K562 (cell line): ENCODE measurements around the gene ANK2. TPM values are rescaled to one million over a fixed set of nuclear protein-coding genes. Genes with fewer than 3 reads are reported as not detected.

Experiments used
- ATAC-seq: fragments of 200-7000 bp; cut with Tn5 transposase; 3 replicates; pipeline ENCODE4 v1.9.1; 2020; ENCODE audit warnings: moderate library complexity
- BruUV-seq: library from RNA; stranded (reverse); fragments of 400-500 nt; replicated peaks from 2 replicates; lab custom pipeline; 2021; lab: Mats Ljungman, UMichigan
- CTCF ChIA-PET: fragments of 300-600 bp; formaldehyde crosslinking; extraction: SDS; loops from one replicate; lab custom pipeline; 2021; ENCODE audit warnings: low intra/inter-chr PET ratio; lab: Yijun Ruan, JAX
- POLR2A ChIA-PET: fragments of 300-600, 350-650 bp; sonication (Branson Sonifier 250); formaldehyde crosslinking; extraction: SDS; loops from one replicate; lab custom pipeline; 2021; ENCODE audit warnings: antibody characterized with exemption, inconsistent platforms; lab: Yijun Ruan, JAX
- DNase-seq, 4 experiments: peaks; one replicate each; pipeline versions ENCODE4 v3.0.0 to v3.0.0-alpha.2; 2011 to 2018; ENCODE audit warnings: low spot score in 3 of 4, mixed read lengths in 3 of 4; ENCODE audit errors: extremely low read depth in 1 of 4
- FAIRE-seq: peaks from 2 replicates; lab custom pipeline; 2011; peaks lifted over from hg19 to GRCh38; lab: Jason Lieb, UNC
- H2AFZ ChIP-seq: 2 replicates; pipeline ENCODE4 v1.6.0; 2011; ENCODE audit warnings: low read depth, low read length, control low read depth, inconsistent platforms
- H3K27ac ChIP-seq: fragments of 200-600 bp; 3 replicates; pipeline ENCODE4 v1.8.0; 2011; ENCODE audit warnings: low read depth, mild to moderate bottlenecking, control low read depth, inconsistent platforms, low read length, moderate library complexity, mixed read lengths; ENCODE audit errors: extremely low read depth
- H3K27me3 ChIP-seq, 2 experiments: fragments of 300-600 bp in 1 of 2; 2 replicates in 1 of 2; 3 replicates in 1 of 2; pipeline versions ENCODE4 v1.6.0 to v1.8.0; 2011; ENCODE audit warnings: inconsistent platforms in 2 of 2, low read length in 2 of 2, mild to moderate bottlenecking in 1 of 2, mixed read lengths in 1 of 2, moderate library complexity in 1 of 2; ENCODE audit not compliant: control insufficient read depth in 2 of 2, insufficient read depth in 2 of 2
- H3K36me3 ChIP-seq: fragments of 300-600 bp; 3 replicates; pipeline ENCODE4 v1.8.0; 2011; ENCODE audit warnings: mild to moderate bottlenecking, low read length, inconsistent platforms; ENCODE audit not compliant: control insufficient read depth, insufficient read depth
- H3K4me1 ChIP-seq, 2 experiments: fragments of 200-600 bp in 1 of 2; replicated peaks in 1 of 2; 2 replicates in 1 of 2; 3 replicates in 1 of 2; pipeline versions ENCODE4 v1.5.1 to v1.8.0; 2011; ENCODE audit warnings: inconsistent platforms in 2 of 2, low read length in 2 of 2, mild to moderate bottlenecking in 1 of 2, mixed read lengths in 1 of 2, moderate library complexity in 1 of 2; ENCODE audit not compliant: control insufficient read depth in 2 of 2, insufficient read depth in 2 of 2
- H3K4me2 ChIP-seq: 2 replicates; pipeline ENCODE4 v1.6.1; 2011; ENCODE audit warnings: low read length, control low read depth, inconsistent platforms, mixed read lengths; ENCODE audit not compliant: insufficient read depth
- H3K4me3 ChIP-seq: fragments of 200-600 bp; sonication (generic), shearing (Covaris generic); 2 replicates; pipeline ENCODE4 v1.5.1; 2016; ENCODE audit warnings: control low read depth, inconsistent platforms
- H3K79me2 ChIP-seq: fragments of 200-600 bp; 3 replicates; pipeline ENCODE4 v1.8.0; 2011; ENCODE audit warnings: low read length, inconsistent platforms; ENCODE audit not compliant: control insufficient read depth, insufficient read depth
- H3K9ac ChIP-seq, 2 experiments: 2 replicates each; pipeline versions ENCODE4 v1.6.0 to v1.6.1; 2011; ENCODE audit warnings: low read depth in 2 of 2, low read length in 2 of 2, control low read depth in 1 of 2, inconsistent platforms in 1 of 2, mild to moderate bottlenecking in 1 of 2, mixed read lengths in 1 of 2; ENCODE audit not compliant: insufficient read depth in 1 of 2
- H3K9me1 ChIP-seq: one replicate; pipeline ENCODE4 v1.6.0; 2011; ENCODE audit warnings: inconsistent platforms, mild to moderate bottlenecking, low read length, moderate library complexity; ENCODE audit not compliant: control insufficient read depth, insufficient read depth
- H3K9me3 ChIP-seq: replicated peaks from 2 replicates; pipeline ENCODE4 v1.5.1; 2011; ENCODE audit warnings: low read depth, low read length, inconsistent platforms; ENCODE audit not compliant: control insufficient read depth, insufficient read depth
- H4K20me1 ChIP-seq: replicated peaks from 2 replicates; pipeline ENCODE4 v1.6.1; 2011; ENCODE audit warnings: low read length, inconsistent platforms, mixed read lengths; ENCODE audit not compliant: control insufficient read depth, insufficient read depth
- CC2D1A ChIP-seq: fragments of 450-650 bp; IDR thresholded peaks from 2 replicates; pipeline ENCODE4 v1.6.1; 2017; ENCODE audit warnings: mild to moderate bottlenecking
- IFI16 ChIP-seq: fragments of 250-450 bp; sonication (Bioruptor Pico); IDR thresholded peaks from 2 replicates; pipeline ENCODE4 v2.1.2; 2022; ENCODE audit warnings: mild to moderate bottlenecking, inconsistent platforms
- LEF1 ChIP-seq: fragments of 450-650 bp; IDR thresholded peaks from 2 replicates; pipeline ENCODE4 v1.6.1; 2016; ENCODE audit warnings: mild to moderate bottlenecking
- NBN ChIP-seq: fragments of 450-650 bp; IDR thresholded peaks from 2 replicates; pipeline ENCODE4 v1.6.1; 2016; ENCODE audit warnings: low read depth, mild to moderate bottlenecking
- NKRF ChIP-seq: fragments of 450-650 bp; IDR thresholded peaks from 2 replicates; pipeline ENCODE4 v1.6.1; 2016; ENCODE audit warnings: borderline replicate concordance
- OTX1 ChIP-seq: fragments of 450-650 bp; formaldehyde crosslinking; IDR thresholded peaks from 2 replicates; pipeline ENCODE4 v1.4.0; 2022; ENCODE audit warnings: mild to moderate bottlenecking
- PREB ChIP-seq: sonication (generic); formaldehyde crosslinking; IDR thresholded peaks from 2 replicates; pipeline ENCODE4 v1.8.1; 2023; ENCODE audit warnings: mild to moderate bottlenecking, missing genetic modification reagents
- RFX5 ChIP-seq: IDR thresholded peaks from 2 replicates; pipeline ENCODE4 v1.6.1; 2011; ENCODE audit warnings: low read depth, mild to moderate bottlenecking, improper control_type of control experiment, low read length
- SMARCA5 ChIP-seq: fragments of 450-650 bp; IDR thresholded peaks from 2 replicates; pipeline ENCODE4 v1.6.1; 2016
- YY1 ChIP-seq, 3 experiments: IDR thresholded peaks; 2 replicates each; pipeline ENCODE4 v1.6.1; 2011; ENCODE audit warnings: low read length in 2 of 3, mild to moderate bottlenecking in 2 of 3, moderate library complexity in 2 of 3, borderline replicate concordance in 1 of 3, control low read depth in 1 of 3, low read depth in 1 of 3; ENCODE audit not compliant: insufficient read depth in 3 of 3, insufficient replicate concordance in 2 of 3, control insufficient read depth in 1 of 3, insufficient read length in 1 of 3; ENCODE audit errors: extremely low read depth in 1 of 3
- ZNF174 ChIP-seq: fragments of 250-450 bp; sonication (Bioruptor Pico); IDR thresholded peaks from 2 replicates; pipeline ENCODE4 v1.4.0; 2020; ENCODE audit warnings: mild to moderate bottlenecking
- ZNF785 ChIP-seq: fragments of 250-450 bp; sonication (Bioruptor Pico); IDR thresholded peaks from 2 replicates; pipeline ENCODE4 v1.4.0; 2020; ENCODE audit warnings: mild to moderate bottlenecking
- WGBS: fragments of 100-300 bp; shearing (Covaris generic); methylation state at CpG from one replicate; pipeline ENCODE4 v1.1.6; 2016; ENCODE audit warnings: low coverage, mixed read lengths; ENCODE audit not compliant: insufficient coverage; ENCODE audit errors: missing lambda C conversion rate; 5-methylcytosine and 5-hydroxymethylcytosine counted together
- in situ Hi-C: fragments of 300-500 bp; cut with MboI; formaldehyde crosslinking; loops from 4 replicates; pipeline ENCODE4 v1.15.0; 2018; ENCODE audit warnings: inconsistent platforms, mixed read lengths
- intact Hi-C: fragments of 100-400 bp; cut with micrococcal nuclease; formaldehyde crosslinking; loops from 2 replicates; pipeline ENCODE4 v1.14.2; 2022
- polyA plus RNA-seq, 8 experiments: library from polyadenylated mRNA; depleted of rRNA in 4 of 8; stranded (reverse) in 5 of 8; unstranded in 3 of 8; fragments of >200 nt; fragmentation: Nextera tagmentation in 2 of 8; fragmentation: Illumina TruSeq in 1 of 8; extraction: Ambion mirVana in 2 of 8; extraction: Trizol in 1 of 8; gene quantifications; 2 replicates each; pipeline versions ENCODE4 v1.2.1 to v1.2.3, GENCODE V29; 2011 to 2014; ENCODE audit warnings: inconsistent platforms in 1 of 8, missing spikeins in 1 of 8
- total RNA-seq, 7 experiments: library from RNA; depleted of rRNA in 6 of 7; stranded (reverse); fragments of >200 nt in 6 of 7; fragmentation: Illumina TruSeq in 2 of 7; extraction: Trizol in 2 of 7; gene quantifications; 2 replicates each; pipeline versions ENCODE4 v1.2.1 to v1.2.3, GENCODE V29; 2011 to 2021; ENCODE audit warnings: low replicate concordance in 1 of 7
- TF ChIP-seq, protein P1 (sequence below): fragments of 200-800 bp; sonication (Bioruptor generic); IDR thresholded peaks from 2 replicates; pipeline ENCODE4 v1.6.1; 2017; ENCODE audit warnings: missing genetic modification characterization, missing compliant biosample characterization
- TF ChIP-seq, protein P2 (sequence below): sonication (generic); formaldehyde crosslinking; IDR thresholded peaks from 2 replicates; pipeline ENCODE4 v1.8.1; 2023; ENCODE audit warnings: mild to moderate bottlenecking, missing genetic modification reagents

Gene ANK2
- total and polyA plus RNA-seq, 9 of the 15 experiments (the other 6 are each of a cell fraction or from before 2014, with no cell fraction given), result 0.07 to 0.24 TPM; not detected in 7

DNA sequence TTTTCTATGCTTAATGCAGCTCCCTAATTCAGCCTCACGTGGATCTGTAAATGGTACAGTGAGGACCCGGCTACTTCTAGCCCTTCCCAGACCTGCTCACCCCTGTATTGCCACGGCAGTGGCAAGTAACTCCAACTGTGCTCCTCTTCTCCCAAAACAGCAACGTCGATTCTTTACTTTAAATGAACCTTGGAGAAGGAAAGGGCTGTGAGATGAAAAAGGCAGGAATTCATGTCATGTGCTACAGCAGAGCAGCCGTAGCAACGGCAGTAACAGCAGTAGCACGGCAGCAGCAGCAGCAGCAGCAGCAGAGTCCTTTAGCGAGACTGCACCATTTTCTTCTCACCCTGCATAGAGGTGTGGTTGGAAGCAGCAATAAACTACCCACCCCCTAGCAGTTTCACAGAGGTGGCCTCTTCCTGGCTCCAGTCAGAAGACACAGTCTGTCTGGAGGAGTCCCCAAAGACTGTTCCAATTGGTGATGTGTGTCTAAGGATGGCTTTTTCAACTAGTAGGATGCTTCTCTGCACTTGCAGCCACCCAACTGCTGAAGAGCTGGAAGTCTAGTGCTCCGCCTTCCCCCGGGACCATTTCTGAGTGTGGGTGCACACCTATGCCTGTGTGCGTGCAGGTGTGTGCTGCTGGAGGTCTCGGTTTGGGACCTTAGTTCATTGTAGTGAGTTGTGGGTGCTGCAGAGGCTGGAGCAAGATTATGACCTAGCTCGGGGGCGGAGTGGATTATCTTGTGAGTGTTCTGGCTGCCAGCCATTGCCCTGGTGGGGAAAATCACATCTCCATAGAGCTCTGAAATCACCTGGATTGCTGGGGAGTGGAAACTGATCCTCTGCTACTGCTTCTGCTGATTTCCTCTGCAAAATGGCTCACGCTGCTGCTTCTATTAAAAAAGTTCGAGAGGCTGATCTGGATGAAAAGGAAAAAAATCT, 67.2 kb downstream of the ANK2 start:
- no peak for DNase-seq
- Histone ChIP-seq H3K79me2 (no peaks in the 10 kb centered on the region), H3K36me3 (no peaks in the 10 kb centered on the region), H3K9me3 (no peaks in the 10 kb centered on the region), H3K9me1 (no peaks in the 10 kb centered on the region), H4K20me1 (no peaks in the 10 kb centered on the region), H3K4me2 (no peak overlapping the region), H3K27me3 (no peaks in the 10 kb centered on the region), H3K9ac (no peak overlapping the region), H2AFZ (no peak overlapping the region), H3K27ac (no peak overlapping the region), H3K4me1 (no peaks in the 10 kb centered on the region), H3K4me3 (no peak overlapping the region)
- ATAC-seq, result no peak
- POLR2A ChIA-PET, result interaction anchor here (0.7 kb wide), 1 partner anchor 39 kb away, joined by 4 read pairs; no protein-coding TSS in a partner anchor
- CTCF ChIA-PET, result no interaction called here
- WGBS, result 0% methylated on average over 16 of the region's 17 CpGs
- FAIRE-seq, result no peak
- BruUV-seq, result no TSS peak
- in situ Hi-C loops, result no loop called here
- intact Hi-C loops, result no loop called here
- TF ChIP-seq, protein P1, sequence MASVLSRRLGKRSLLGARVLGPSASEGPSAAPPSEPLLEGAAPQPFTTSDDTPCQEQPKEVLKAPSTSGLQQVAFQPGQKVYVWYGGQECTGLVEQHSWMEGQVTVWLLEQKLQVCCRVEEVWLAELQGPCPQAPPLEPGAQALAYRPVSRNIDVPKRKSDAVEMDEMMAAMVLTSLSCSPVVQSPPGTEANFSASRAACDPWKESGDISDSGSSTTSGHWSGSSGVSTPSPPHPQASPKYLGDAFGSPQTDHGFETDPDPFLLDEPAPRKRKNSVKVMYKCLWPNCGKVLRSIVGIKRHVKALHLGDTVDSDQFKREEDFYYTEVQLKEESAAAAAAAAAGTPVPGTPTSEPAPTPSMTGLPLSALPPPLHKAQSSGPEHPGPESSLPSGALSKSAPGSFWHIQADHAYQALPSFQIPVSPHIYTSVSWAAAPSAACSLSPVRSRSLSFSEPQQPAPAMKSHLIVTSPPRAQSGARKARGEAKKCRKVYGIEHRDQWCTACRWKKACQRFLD (CRISPR knock-in tag), result no peak
- no peak for TF ChIP-seq ZNF785
- no peak for TF ChIP-seq PREB (CRISPR knock-in tag)
- TF ChIP-seq SMARCA5, result no peak
- no peak for TF ChIP-seq NKRF
- TF ChIP-seq CC2D1A, result no peak
- TF ChIP-seq ZNF174 (CRISPR knock-in tag), result no peak
- TF ChIP-seq NBN, result no peak
- TF ChIP-seq IFI16 (CRISPR knock-in tag), result no peak
- no peak for TF ChIP-seq OTX1
- TF ChIP-seq, protein P2, sequence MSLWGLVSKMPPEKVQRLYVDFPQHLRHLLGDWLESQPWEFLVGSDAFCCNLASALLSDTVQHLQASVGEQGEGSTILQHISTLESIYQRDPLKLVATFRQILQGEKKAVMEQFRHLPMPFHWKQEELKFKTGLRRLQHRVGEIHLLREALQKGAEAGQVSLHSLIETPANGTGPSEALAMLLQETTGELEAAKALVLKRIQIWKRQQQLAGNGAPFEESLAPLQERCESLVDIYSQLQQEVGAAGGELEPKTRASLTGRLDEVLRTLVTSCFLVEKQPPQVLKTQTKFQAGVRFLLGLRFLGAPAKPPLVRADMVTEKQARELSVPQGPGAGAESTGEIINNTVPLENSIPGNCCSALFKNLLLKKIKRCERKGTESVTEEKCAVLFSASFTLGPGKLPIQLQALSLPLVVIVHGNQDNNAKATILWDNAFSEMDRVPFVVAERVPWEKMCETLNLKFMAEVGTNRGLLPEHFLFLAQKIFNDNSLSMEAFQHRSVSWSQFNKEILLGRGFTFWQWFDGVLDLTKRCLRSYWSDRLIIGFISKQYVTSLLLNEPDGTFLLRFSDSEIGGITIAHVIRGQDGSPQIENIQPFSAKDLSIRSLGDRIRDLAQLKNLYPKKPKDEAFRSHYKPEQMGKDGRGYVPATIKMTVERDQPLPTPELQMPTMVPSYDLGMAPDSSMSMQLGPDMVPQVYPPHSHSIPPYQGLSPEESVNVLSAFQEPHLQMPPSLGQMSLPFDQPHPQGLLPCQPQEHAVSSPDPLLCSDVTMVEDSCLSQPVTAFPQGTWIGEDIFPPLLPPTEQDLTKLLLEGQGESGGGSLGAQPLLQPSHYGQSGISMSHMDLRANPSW (CRISPR knock-in tag), result no peak
- no peak for TF ChIP-seq YY1 (IDR thresholded peaks at IDR 0.05; ENCODE audit: borderline replicate concordance in 1 of 3, control insufficient read depth in 1 of 3, extremely low read depth in 1 of 3, insufficient read depth in 3 of 3, insufficient read length in 1 of 3, insufficient replicate concordance in 2 of 3, low read depth in 1 of 3, low read length in 2 of 3)
- no peak for TF ChIP-seq RFX5
- no peak for TF ChIP-seq LEF1
